HepG2 (cell line): ENCODE data around the gene NEU4. TPM values are rescaled to one million over a fixed set of nuclear protein-coding genes. Genes with fewer than 3 reads are reported as not detected.
A peak's percentile ranks its signal among the peaks of the same experiment; 100 is the strongest.

ENCODE experiments used
- ATAC-seq: fragments of 200-7000 bp; cut with Tn5 transposase; 3 replicates; pipeline ENCODE4 v1.9.1; 2020; ENCODE audit warnings: mild to moderate bottlenecking, moderate library complexity
- BruUV-seq: library from RNA; stranded (reverse); fragments of 400-500 nt; replicated peaks from 2 replicates; lab custom pipeline; 2021; lab: Mats Ljungman, UMichigan
- CTCF ChIA-PET: fragments of 300-600 bp; formaldehyde crosslinking; extraction: SDS; loops from one replicate; lab custom pipeline; 2021; ENCODE audit warnings: low total read pairs, inconsistent platforms, low intra/inter-chr PET ratio; lab: Yijun Ruan, JAX
- POLR2A ChIA-PET: fragments of 350-600 bp; sonication (Branson Sonifier 250); formaldehyde crosslinking; loops from one replicate; lab custom pipeline; 2020; ENCODE audit warnings: antibody characterized with exemption, inconsistent platforms; lab: Yijun Ruan, JAX
- DNase-seq: peaks from one replicate; pipeline ENCODE4 v3.0.0-alpha.2; 2015; ENCODE audit warnings: low spot score
- FAIRE-seq: peaks from 3 replicates; lab custom pipeline; 2011; peaks lifted over from hg19 to GRCh38; lab: Jason Lieb, UNC
- H2AFZ ChIP-seq: one replicate; pipeline ENCODE4 v1.6.1; 2011; ENCODE audit warnings: low read length, inconsistent platforms
- H3K27ac ChIP-seq: fragments of 300-600 bp; 3 replicates; pipeline ENCODE4 v1.8.0; 2011; ENCODE audit warnings: mixed run types, mild to moderate bottlenecking, mixed read lengths, low read length, inconsistent platforms; ENCODE audit not compliant: insufficient read depth; ENCODE audit errors: extremely low read length
- H3K27me3 ChIP-seq, 2 experiments: fragments of 200-600 bp in 1 of 2; 2 replicates in 1 of 2; 3 replicates in 1 of 2; pipeline versions ENCODE4 v1.6.0 to v1.8.0; 2011; ENCODE audit warnings: low read length in 2 of 2, mild to moderate bottlenecking in 2 of 2, moderate library complexity in 2 of 2, inconsistent platforms in 1 of 2; ENCODE audit not compliant: insufficient read depth in 2 of 2, control insufficient read depth in 1 of 2
- H3K36me3 ChIP-seq, 2 experiments: fragments of 200-600 bp in 1 of 2; replicated peaks in 1 of 2; 2 replicates in 1 of 2; 3 replicates in 1 of 2; pipeline versions ENCODE4 v1.5.1 to v1.8.0; 2011; ENCODE audit warnings: low read length in 2 of 2, inconsistent platforms in 1 of 2; ENCODE audit not compliant: insufficient read depth in 2 of 2, control insufficient read depth in 1 of 2
- H3K4me1 ChIP-seq: 2 replicates; pipeline ENCODE4 v1.5.1; 2012; ENCODE audit warnings: low read length, inconsistent platforms; ENCODE audit not compliant: insufficient read depth
- H3K4me2 ChIP-seq: 2 replicates; pipeline ENCODE4 v1.6.0; 2011; ENCODE audit warnings: low read depth, low read length, inconsistent platforms
- H3K4me3 ChIP-seq, 3 experiments: fragments of 200-600 bp in 1 of 3; sonication (generic), shearing (Covaris generic) in 1 of 3; replicated peaks in 1 of 3; 2 replicates each; pipeline ENCODE4 v1.5.1; 2011 to 2016; ENCODE audit warnings: low read length in 3 of 3, inconsistent platforms in 2 of 3, low read depth in 2 of 3, mild to moderate bottlenecking in 2 of 3, control low read depth in 1 of 3, mixed read lengths in 1 of 3; ENCODE audit not compliant: insufficient read depth in 1 of 3
- H3K79me2 ChIP-seq: one replicate; pipeline ENCODE4 v1.6.1; 2011; ENCODE audit warnings: low read length, inconsistent platforms; ENCODE audit not compliant: insufficient read depth
- H3K9ac ChIP-seq: 2 replicates; pipeline ENCODE4 v1.6.0; 2011; ENCODE audit warnings: mild to moderate bottlenecking, low read depth, low read length, inconsistent platforms; ENCODE audit not compliant: insufficient read depth
- H3K9me3 ChIP-seq: 2 replicates; pipeline ENCODE4 v1.5.1; 2012; ENCODE audit warnings: mild to moderate bottlenecking, low read length
- H4K20me1 ChIP-seq: 2 replicates; pipeline ENCODE4 v1.6.0; 2011; ENCODE audit warnings: inconsistent platforms, mild to moderate bottlenecking, low read length, moderate library complexity; ENCODE audit not compliant: insufficient read depth
- EEA1 ChIP-seq: sonication (generic); formaldehyde crosslinking; IDR thresholded peaks from 2 replicates; pipeline ENCODE4 v1.5.1; 2020; ENCODE audit warnings: mild to moderate bottlenecking, missing genetic modification reagents, borderline replicate concordance
- FOXJ3 ChIP-seq: sonication (generic); formaldehyde crosslinking; IDR thresholded peaks from 2 replicates; pipeline ENCODE4 v1.4.0; 2020; ENCODE audit warnings: missing genetic modification reagents, mild to moderate bottlenecking, borderline replicate concordance
- HNRNPH1 ChIP-seq: fragments of 200-400 bp; formaldehyde crosslinking; optimal IDR thresholded peaks from 2 replicates; pipeline ENCODE3; 2017; ENCODE audit warnings: mild to moderate bottlenecking, low read depth, low read length
- HNRNPK ChIP-seq: fragments of 200-400 bp; formaldehyde crosslinking; IDR thresholded peaks from 2 replicates; pipeline ENCODE4 v1.6.1; 2018; ENCODE audit warnings: low read length, low read depth, moderate library complexity, mild to moderate bottlenecking; ENCODE audit not compliant: poor library complexity, severe bottlenecking
- PBX2 ChIP-seq: IDR thresholded peaks from 2 replicates; pipeline ENCODE4 v1.6.1; 2016; ENCODE audit warnings: control low read depth
- RAD51 ChIP-seq: fragments of 450-650 bp; IDR thresholded peaks from 2 replicates; pipeline ENCODE4 v1.6.1; 2016; ENCODE audit warnings: borderline replicate concordance
- SRF ChIP-seq: IDR thresholded peaks from 2 replicates; pipeline ENCODE4 v1.6.1; 2011; ENCODE audit warnings: mild to moderate bottlenecking, low read depth, low read length, moderate library complexity
- STAT5B ChIP-seq: sonication (generic); formaldehyde crosslinking; IDR thresholded peaks from 2 replicates; pipeline ENCODE4 v1.4.0; 2020; ENCODE audit warnings: missing genetic modification reagents
- ZNF225 ChIP-seq: sonication (generic); formaldehyde crosslinking; IDR thresholded peaks from 2 replicates; pipeline ENCODE4 v1.4.0; 2020; ENCODE audit warnings: mild to moderate bottlenecking, missing genetic modification reagents
- ZNF230 ChIP-seq: sonication (generic); formaldehyde crosslinking; IDR thresholded peaks from 2 replicates; pipeline ENCODE4 v1.4.0; 2020; ENCODE audit warnings: mild to moderate bottlenecking, missing genetic modification reagents
- ZNF598 ChIP-seq: sonication (generic); formaldehyde crosslinking; IDR thresholded peaks from 2 replicates; pipeline ENCODE4 v1.5.1; 2020; ENCODE audit warnings: mild to moderate bottlenecking, missing genetic modification reagents, borderline replicate concordance
- ZNF607 ChIP-seq: sonication (generic); formaldehyde crosslinking; IDR thresholded peaks from 2 replicates; pipeline ENCODE4 v1.5.1; 2020; ENCODE audit warnings: missing genetic modification reagents, mild to moderate bottlenecking, borderline replicate concordance
- WGBS: methylation state at CpG from one replicate; pipeline ENCODE4 v1.1.6; 2017; ENCODE audit warnings: low lambda C conversion rate; 5-methylcytosine and 5-hydroxymethylcytosine counted together
- in situ Hi-C: cut with HindIII; loops from 2 replicates; pipeline ENCODE4 v1.10.0; 2017; ENCODE audit warnings: low pct_unique_long_range_greater_than_20kb; ENCODE audit not compliant: extremely low pct_ligation_motif_present
- intact Hi-C: fragments of 100-400 bp; cut with micrococcal nuclease; formaldehyde crosslinking; loops from one replicate; pipeline ENCODE4 v1.10.0; 2022; ENCODE audit not compliant: unreplicated experiment
- polyA plus RNA-seq, 8 experiments: library from polyadenylated mRNA; depleted of rRNA in 3 of 8; stranded (reverse) in 7 of 8; unstranded in 1 of 8; fragments of >200 nt; fragmentation: Illumina TruSeq in 4 of 8; extraction: Trizol in 4 of 8; gene quantifications; 2 replicates each; pipeline versions ENCODE4 v1.2.1 to v1.2.3, GENCODE V29; 2011 to 2016; ENCODE audit warnings: low read depth in 4 of 8, missing spikeins in 1 of 8, mixed read lengths in 1 of 8; ENCODE audit not compliant: insufficient read depth in 1 of 8
- total RNA-seq, 5 experiments: library from RNA; depleted of rRNA; stranded (reverse); fragments of >200 nt; fragmentation: Illumina TruSeq; extraction: Trizol; gene quantifications; 2 replicates each; pipeline ENCODE4 v1.2.3, GENCODE V29; 2016; ENCODE audit warnings: low read depth in 1 of 5
- TF ChIP-seq, protein P1 (sequence below): sonication (generic); formaldehyde crosslinking; IDR thresholded peaks from 2 replicates; pipeline ENCODE4 v1.4.0; 2020; ENCODE audit warnings: mild to moderate bottlenecking, missing genetic modification reagents
- TF ChIP-seq, protein P2 (sequence below): sonication (generic); formaldehyde crosslinking; IDR thresholded peaks from 2 replicates; pipeline ENCODE4 v1.8.1; 2023; ENCODE audit warnings: missing genetic modification reagents, inconsistent platforms, borderline replicate concordance
- TF ChIP-seq, protein P3 (sequence below): sonication (generic); formaldehyde crosslinking; IDR thresholded peaks from 2 replicates; pipeline ENCODE4 v1.4.0; 2020; ENCODE audit warnings: missing genetic modification reagents, low read depth, mild to moderate bottlenecking, borderline replicate concordance
- TF ChIP-seq, protein P4 (sequence below): sonication (generic); formaldehyde crosslinking; IDR thresholded peaks from 2 replicates; pipeline ENCODE4 v1.4.0; 2020; ENCODE audit warnings: mild to moderate bottlenecking, missing genetic modification reagents

NEU4 gene
- total and polyA plus RNA-seq, 2 of the 13 experiments (the other 11 are each of a cell fraction or from before 2014, with no cell fraction given) = 53.5 to 107 TPM

GRCh38 chr2:241858206-241859016, 49.4 kb downstream of the NEU4 start, which contains the start of gene PDCD1 (continued):
- TF ChIP-seq ZNF607 (CRISPR knock-in tag) = no peak
- no peak for TF ChIP-seq ZNF225 (CRISPR knock-in tag)
- no peak for TF ChIP-seq PBX2 (CRISPR knock-in tag)
- no peak for TF ChIP-seq STAT5B (CRISPR knock-in tag)
- TF ChIP-seq, protein P1, sequence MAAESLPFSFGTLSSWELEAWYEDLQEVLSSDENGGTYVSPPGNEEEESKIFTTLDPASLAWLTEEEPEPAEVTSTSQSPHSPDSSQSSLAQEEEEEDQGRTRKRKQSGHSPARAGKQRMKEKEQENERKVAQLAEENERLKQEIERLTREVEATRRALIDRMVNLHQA (CRISPR knock-in tag) = no peak
- no peak for TF ChIP-seq RAD51
- no peak for TF ChIP-seq SRF
- TF ChIP-seq EEA1 (CRISPR knock-in tag) = no peak
- no peak for TF ChIP-seq FOXJ3 (CRISPR knock-in tag)

- Histone ChIP-seq H3K36me3 (no peaks in the 10 kb centered on the region), H4K20me1 (no peaks in the 10 kb centered on the region), H3K27ac (no peak overlapping the region), H3K27me3 (peaks cover 21 to 85% of the 10 kb centered on the region in 2 experiments), H3K9me3 (no peaks in the 10 kb centered on the region), H3K4me3 (peak overlapping the region in 1 of 3 experiments; percentile 14; a peak in 1 of 6 replicates), H2AFZ (no peak overlapping the region), H3K79me2 (no peaks in the 10 kb centered on the region), H3K4me1 (peaks cover 14% of the 10 kb centered on the region), H3K4me2 (peak overlapping the region; percentile 30), H3K9ac (no peak overlapping the region)
- 7% methylated on average over 7 of the region's 9 CpGs for WGBS
- POLR2A ChIA-PET = interaction anchor here (1.1 to 1.5 kb wide), 2 partner anchors 84 to 88 kb away, joined by 3 to 5 read pairs; no protein-coding TSS in a partner anchor
- no TSS peak for BruUV-seq
- DNase-seq (no peak), FAIRE-seq (no peak), ATAC-seq (no peak)
- intact Hi-C loops (no loop called here), in situ Hi-C loops (no loop called here)
- CTCF ChIA-PET = no interaction called here
- TF ChIP-seq HNRNPK (peak; percentile 60), ZNF230 (CRISPR knock-in tag) (0 out of 2 replicates have a peak, but pooled peaks have one; percentile 22), HNRNPH1 (no peak), ZNF598 (CRISPR knock-in tag) (no peak)
- TF ChIP-seq, protein P2, sequence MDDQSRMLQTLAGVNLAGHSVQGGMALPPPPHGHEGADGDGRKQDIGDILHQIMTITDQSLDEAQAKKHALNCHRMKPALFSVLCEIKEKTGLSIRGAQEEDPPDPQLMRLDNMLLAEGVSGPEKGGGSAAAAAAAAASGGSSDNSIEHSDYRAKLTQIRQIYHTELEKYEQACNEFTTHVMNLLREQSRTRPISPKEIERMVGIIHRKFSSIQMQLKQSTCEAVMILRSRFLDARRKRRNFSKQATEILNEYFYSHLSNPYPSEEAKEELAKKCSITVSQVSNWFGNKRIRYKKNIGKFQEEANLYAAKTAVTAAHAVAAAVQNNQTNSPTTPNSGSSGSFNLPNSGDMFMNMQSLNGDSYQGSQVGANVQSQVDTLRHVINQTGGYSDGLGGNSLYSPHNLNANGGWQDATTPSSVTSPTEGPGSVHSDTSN (CRISPR knock-in tag) = no peak
- TF ChIP-seq, protein P3, sequence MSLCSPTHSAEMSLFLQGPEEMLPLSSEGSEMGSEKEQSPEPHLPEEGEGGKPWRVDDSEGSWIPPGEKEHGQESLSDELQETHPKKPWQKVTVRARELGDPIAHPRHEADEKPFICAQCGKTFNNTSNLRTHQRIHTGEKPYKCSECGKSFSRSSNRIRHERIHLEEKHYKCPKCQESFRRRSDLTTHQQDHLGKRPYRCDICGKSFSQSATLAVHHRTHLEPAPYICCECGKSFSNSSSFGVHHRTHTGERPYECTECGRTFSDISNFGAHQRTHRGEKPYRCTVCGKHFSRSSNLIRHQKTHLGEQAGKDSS (CRISPR knock-in tag) = 0 out of 2 replicates have a peak, but pooled peaks have one; percentile 25
- TF ChIP-seq, protein P4, sequence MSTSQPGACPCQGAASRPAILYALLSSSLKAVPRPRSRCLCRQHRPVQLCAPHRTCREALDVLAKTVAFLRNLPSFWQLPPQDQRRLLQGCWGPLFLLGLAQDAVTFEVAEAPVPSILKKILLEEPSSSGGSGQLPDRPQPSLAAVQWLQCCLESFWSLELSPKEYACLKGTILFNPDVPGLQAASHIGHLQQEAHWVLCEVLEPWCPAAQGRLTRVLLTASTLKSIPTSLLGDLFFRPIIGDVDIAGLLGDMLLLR = peak; percentile 41; the same call in 1 of the 2 replicates
These were observed 50.0 kb downstream of the NEU4 start for GRCh38 chr2:241859017-241859435.
